SK-N-SH (cell line): Measurements from ENCODE around the gene AGAP2.

Experiments
- CHD2 ChIP-seq: fragments of 150-350 bp; IDR thresholded peaks from 2 replicates; pipeline ENCODE4 v1.6.1; 2018; ENCODE audit warnings: low read length; ENCODE audit not compliant: partially characterized antibody
- CTCF ChIP-seq: fragments of 200-600 bp; sonication (generic); IDR thresholded peaks from 2 replicates; pipeline ENCODE4 v1.6.1; 2017; ENCODE audit warnings: antibody characterized with exemption, mild to moderate bottlenecking, moderate library complexity
- EP300 ChIP-seq, 2 experiments: IDR thresholded peaks; 2 replicates each; pipeline versions ENCODE4 v1.4.0 to v1.6.1; 2012; ENCODE audit warnings: borderline replicate concordance in 1 of 2, low read depth in 1 of 2, low read length in 1 of 2
- EZH2phosphoT487 ChIP-seq: fragments of 200-600 bp; sonication (generic); IDR thresholded peaks from 2 replicates; pipeline ENCODE4 v1.6.1; 2017; ENCODE audit warnings: low read depth, mixed run types, mild to moderate bottlenecking, antibody characterized with exemption, moderate library complexity, borderline replicate concordance
- GABPA ChIP-seq: IDR thresholded peaks from 2 replicates; pipeline ENCODE4 v1.4.0; 2012; ENCODE audit warnings: low read depth, mild to moderate bottlenecking
- POLR2AphosphoS5 ChIP-seq: IDR thresholded peaks from 2 replicates; pipeline ENCODE4 v1.6.1; 2012; ENCODE audit warnings: low read depth, low read length
- RAD21 ChIP-seq: IDR thresholded peaks from 2 replicates; pipeline ENCODE4 v1.6.1; 2012; ENCODE audit warnings: mild to moderate bottlenecking, low read length
- RCOR1 ChIP-seq: fragments of 150-350 bp; IDR thresholded peaks from 2 replicates; pipeline ENCODE4 v1.6.1; 2017; ENCODE audit warnings: antibody characterized with exemption, low read length
- REST ChIP-seq: IDR thresholded peaks from 2 replicates; pipeline ENCODE4 v1.6.1; 2012; ENCODE audit warnings: mild to moderate bottlenecking, low read depth, low read length, moderate library complexity
- TAF1 ChIP-seq: IDR thresholded peaks from 2 replicates; pipeline ENCODE4 v1.6.1; 2012; ENCODE audit warnings: low read depth, mild to moderate bottlenecking, low read length, moderate library complexity, borderline replicate concordance
- YY1 ChIP-seq: IDR thresholded peaks from 2 replicates; pipeline ENCODE4 v1.4.0; 2012; ENCODE audit warnings: low read depth, mild to moderate bottlenecking
- TF ChIP-seq, protein P1 (sequence below): IDR thresholded peaks from 2 replicates; pipeline ENCODE4 v1.4.0; 2012; ENCODE audit warnings: low read depth
- TF ChIP-seq, protein P2 (sequence below): fragments of 150-350 bp; IDR thresholded peaks from 2 replicates; pipeline ENCODE4 v1.6.1; 2017; ENCODE audit warnings: antibody characterized with exemption, low read length, low read depth, borderline replicate concordance

GRCh38 chr12:57733928-57734327 is 4.6 kb downstream of the AGAP2 start:
- no peak for TF ChIP-seq CTCF
- no peak for TF ChIP-seq RCOR1
- TF ChIP-seq REST, result no peak
- TF ChIP-seq YY1, result no peak
- no peak for TF ChIP-seq GABPA
- TF ChIP-seq TAF1, result no peak
- no peak for TF ChIP-seq POLR2AphosphoS5
- TF ChIP-seq, protein P1, sequence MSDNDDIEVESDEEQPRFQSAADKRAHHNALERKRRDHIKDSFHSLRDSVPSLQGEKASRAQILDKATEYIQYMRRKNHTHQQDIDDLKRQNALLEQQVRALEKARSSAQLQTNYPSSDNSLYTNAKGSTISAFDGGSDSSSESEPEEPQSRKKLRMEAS, result no peak
- TF ChIP-seq EP300 (IDR thresholded peaks at IDR 0.05; ENCODE audit: borderline replicate concordance in 1 of 2, low read depth in 1 of 2, low read length in 1 of 2), result no peak
- TF ChIP-seq, protein P2, sequence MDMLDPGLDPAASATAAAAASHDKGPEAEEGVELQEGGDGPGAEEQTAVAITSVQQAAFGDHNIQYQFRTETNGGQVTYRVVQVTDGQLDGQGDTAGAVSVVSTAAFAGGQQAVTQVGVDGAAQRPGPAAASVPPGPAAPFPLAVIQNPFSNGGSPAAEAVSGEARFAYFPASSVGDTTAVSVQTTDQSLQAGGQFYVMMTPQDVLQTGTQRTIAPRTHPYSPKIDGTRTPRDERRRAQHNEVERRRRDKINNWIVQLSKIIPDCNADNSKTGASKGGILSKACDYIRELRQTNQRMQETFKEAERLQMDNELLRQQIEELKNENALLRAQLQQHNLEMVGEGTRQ, result no peak
- TF ChIP-seq EZH2phosphoT487, result no peak
- no peak for TF ChIP-seq CHD2
- no peak for TF ChIP-seq RAD21
